Anterior cingulate cortex (tissue), 58 donors: ENCODE results near the gene OR2W3.

Experiments used
- DNase-seq, 58 donors: peaks; one replicate each; lab custom pipeline; 2025; lab: John Stamatoyannopoulos, UW

Gene OR2W3

DNA sequence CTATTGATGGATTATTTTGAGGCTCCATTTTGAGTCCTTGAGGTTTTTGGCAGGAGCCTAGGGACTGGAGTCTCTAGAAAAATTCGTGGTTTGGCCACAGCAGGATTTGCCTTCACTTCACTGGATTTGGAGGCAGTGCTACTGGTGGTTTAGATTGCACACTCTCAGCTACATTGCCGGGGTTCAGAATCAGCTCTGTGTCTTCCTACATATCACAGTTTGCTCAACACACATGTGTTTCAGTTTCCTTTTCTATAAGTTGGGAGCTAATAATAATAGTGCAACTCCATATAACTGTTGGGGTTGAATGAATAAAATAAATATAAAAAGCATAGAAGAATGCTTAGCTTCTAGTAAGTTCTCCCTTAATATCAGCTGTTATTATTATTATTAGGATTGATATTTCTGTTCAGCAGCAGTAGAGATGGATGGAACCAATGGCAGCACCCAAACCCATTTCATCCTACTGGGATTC is at the start of gene OR2W3:
Gene OR2W3, plus strand, starts transcription at position 425 of the 475 bp plus-strand sequence. Its CDS starts 0 bp downstream, at position 425.
- no peak for DNase-seq

DNA sequence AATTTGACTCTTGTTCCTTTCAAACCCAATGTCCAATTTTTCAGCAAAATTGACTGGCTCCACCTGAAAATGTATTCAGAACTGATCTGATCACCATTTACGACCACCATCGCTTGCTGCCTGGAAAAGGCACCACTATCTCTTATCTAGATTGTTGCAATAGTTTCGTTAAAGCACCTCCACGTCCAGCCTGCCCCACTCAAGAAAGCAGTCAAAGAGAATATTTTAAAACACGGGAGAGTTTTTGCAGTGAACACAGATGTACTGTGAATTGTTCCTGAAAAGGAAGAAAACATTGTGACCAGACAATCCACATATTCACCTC is 49.7 kb upstream of the OR2W3 start:
- DNase-seq: no peak

DNA sequence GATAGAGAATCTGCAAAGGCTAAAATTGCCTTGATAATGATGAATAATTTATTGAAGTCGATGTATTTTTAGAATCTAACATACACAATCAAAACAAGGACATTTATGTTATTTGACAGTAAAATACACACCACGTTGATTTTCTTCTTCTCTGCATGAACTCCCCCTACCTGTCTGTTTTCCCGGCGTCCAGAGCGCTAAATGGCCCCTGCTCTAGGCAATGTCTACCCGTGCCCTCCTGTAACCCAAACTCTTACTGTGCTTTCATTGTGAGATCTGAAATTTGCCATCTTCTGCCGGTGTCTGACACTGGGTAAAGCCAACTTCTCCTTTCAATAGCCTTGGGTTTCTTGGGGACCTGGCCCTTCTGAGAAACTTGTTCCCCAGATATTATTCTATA is 47.0 kb upstream of the OR2W3 start:
- no peak for DNase-seq

DNA sequence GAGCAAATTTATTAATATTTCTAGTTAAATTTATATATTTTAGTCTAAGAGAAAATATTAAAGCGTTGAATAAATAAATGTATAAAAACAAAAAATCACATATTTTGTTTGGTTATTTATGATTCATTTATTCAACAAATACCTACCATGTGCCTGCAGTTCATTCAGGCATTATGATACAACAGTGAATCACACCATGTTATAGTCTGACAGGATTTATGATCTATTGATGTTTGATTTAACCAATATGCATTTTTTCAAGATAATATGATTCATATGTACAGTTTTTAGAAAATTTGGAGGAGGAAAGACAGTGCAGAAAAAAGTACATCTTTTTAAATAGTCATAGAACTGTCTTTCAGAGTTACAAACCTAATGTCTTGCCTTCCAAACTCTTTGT is 45.8 kb upstream of the OR2W3 start:
- DNase-seq: no peak

DNA sequence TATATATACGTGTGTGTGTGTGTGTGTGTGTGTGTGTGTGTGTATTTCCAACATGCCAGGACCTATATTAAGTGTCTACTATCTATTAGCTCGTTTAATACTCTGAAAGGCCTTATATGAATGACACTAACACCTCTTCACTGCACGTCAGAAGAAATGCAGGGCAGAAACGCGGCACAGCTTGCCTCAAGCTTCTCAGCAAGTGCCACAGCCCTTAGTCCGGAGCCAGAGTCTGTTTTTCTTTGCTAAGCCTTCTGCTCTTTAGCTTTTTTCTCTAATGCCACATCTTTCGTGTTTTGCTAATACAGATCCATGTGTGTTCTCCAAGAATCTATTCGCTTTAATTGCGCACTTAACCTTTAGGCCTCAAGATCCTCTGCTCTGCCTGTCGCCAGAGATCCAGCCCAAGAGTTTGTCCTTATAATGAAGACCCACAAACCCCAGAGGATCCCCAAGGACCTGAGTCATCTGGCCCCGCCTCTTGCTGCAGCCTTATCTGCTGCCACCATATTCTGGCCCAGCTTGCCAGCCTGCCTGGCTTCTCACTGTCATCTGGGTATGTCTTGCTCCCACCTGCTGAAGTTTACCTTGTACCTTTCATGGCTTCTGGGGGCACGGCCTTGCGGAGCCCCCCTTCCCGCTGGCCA is 40.4 kb upstream of the OR2W3 start:
- no peak for DNase-seq

DNA sequence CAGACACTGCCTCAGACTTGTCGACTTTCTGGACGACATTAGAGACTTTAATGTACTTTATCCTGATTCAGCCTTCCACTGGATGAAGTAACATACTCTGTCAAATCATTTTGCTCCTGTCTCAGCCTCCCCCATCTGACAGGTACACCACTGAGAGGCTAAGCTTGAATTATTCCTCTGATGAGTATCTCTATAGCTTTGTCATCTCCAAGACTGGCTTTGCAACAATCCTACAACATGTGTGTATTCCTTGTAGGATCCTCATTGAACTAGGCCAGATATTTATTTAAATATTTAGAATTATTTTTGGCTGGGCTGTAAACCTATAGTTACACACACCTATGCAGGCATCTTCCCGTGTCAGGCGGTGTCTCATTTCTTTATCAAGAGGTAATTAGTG is 39.5 kb upstream of the OR2W3 start:
- no peak for DNase-seq

DNA sequence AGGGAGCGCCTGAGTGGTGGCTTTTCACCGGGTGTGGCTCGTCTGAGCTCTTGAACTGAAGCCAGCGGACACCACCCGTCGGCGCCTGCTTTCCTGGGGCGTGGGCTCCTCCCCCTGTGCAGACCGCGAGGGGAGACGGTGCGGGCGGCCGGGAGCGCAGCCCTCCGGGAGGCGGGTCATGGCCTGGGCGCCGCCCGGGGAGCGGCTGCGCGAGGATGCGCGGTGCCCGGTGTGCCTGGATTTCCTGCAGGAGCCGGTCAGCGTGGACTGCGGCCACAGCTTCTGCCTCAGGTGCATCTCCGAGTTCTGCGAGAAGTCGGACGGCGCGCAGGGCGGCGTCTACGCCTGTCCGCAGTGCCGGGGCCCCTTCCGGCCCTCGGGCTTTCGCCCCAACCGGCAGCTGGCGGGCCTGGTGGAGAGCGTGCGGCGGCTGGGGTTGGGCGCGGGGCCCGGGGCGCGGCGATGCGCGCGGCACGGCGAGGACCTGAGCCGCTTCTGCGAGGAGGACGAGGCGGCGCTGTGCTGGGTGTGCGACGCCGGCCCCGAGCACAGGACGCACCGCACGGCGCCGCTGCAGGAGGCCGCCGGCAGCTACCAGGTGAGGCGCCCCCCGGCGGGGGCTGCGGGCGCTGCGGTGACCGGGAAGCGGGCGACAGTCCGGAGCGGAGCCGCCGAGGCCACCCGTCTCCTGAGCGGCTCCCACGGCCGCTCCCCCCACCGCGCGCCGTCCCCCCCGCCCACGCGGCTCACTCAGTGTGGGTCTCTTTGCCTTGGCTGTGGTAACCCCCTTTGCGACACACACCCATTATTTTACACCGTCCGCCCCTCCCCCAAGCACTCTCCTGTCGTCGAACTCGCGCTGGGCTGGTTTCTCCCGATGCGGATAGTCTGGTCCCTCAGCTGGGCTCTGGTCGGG is 38.1 kb upstream of the OR2W3 start, which contains the start of gene TRIM58:
Gene TRIM58, plus strand, starts transcription at position 119 of the 916 bp plus-strand sequence. Its CDS starts 60 bp downstream, at position 179.
- DNase-seq: peak in 5 of 58 donors; percentile 4 to 27 (median 19)

DNA sequence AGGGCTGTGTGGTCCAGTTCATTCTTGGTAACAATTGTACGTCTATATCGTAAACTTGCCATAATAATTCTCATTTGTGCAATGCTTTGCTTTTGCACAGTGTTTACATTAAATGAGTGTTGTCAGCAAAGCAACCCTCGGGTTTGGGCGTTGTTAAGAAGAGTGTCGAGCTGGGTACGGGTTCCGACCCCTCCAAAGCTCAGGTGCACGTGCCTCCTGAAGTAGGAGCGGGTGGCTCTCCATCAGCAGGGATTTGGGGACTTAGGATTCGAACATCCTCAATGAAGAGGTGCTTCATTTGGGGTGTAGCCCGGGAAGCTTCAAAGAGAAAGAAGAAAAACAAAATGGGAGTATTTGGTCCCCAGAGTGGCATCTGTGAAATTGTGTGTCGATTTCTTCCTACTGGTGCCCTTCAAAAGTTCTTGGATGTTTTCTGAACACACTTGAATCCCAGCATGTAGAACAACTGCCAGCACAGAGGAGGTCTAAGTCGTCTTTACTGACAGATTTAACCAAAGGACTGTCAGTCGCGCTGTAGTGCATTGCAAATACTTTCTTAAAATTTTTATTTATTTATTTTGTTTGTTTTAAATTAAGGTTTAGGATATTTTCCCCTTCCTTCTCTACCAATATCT is 37.3 kb upstream of the OR2W3 start:
- no peak for DNase-seq

DNA sequence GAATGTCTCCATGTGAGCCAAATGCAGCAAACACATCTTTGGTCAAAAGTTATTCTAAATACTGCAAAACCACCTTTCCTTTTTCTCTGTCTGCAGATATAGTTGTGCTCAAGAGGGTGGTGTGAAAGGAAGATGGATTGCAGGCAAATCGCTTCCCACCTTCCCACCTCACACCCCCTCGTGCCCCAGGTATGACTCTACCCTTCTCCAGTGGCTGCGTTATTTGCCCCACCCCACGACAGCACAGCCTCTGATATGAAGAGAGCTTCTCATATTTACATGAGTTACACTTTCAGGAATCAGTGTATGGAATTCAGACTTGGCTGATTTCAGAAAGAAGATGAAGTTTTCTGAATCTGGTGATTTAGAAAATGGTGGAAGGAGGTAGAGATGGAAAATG is 32.6 kb upstream of the OR2W3 start:
- DNase-seq: no peak

DNA sequence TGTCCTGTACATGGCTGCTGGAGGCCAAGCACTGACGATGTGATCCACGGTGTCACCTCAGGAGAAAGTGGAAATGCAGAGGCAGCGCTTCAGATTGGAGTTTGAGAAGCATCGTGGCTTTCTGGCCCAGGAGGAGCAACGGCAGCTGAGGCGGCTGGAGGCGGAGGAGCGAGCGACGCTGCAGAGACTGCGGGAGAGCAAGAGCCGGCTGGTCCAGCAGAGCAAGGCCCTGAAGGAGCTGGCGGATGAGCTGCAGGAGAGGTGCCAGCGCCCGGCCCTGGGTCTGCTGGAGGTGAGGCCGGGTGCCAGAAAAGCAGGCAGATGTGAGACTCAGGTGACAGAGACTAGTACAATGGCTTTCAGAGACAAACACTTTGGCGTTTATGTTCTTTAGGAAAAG is 30.7 kb upstream of the OR2W3 start:
- no peak for DNase-seq

DNA sequence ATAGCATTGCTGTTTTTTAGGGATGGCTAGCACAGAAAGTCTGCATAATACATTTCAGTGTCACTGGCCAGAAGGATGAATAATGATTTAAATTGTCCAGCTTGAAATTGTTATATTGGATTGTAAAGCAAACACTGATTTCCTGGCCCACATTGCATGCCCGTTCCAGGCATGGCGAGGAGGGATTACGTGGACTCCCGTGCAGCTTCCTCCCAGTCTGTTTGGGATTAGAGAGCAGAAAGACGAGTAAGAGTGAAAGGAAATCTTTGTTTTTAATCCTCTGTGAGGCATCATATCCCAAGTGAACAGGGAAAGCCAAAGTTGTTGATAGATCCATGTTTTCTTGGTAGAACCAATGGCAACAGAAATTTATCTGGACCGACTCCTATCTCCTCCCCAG is 30.0 kb upstream of the OR2W3 start:
- DNase-seq: no peak

DNA sequence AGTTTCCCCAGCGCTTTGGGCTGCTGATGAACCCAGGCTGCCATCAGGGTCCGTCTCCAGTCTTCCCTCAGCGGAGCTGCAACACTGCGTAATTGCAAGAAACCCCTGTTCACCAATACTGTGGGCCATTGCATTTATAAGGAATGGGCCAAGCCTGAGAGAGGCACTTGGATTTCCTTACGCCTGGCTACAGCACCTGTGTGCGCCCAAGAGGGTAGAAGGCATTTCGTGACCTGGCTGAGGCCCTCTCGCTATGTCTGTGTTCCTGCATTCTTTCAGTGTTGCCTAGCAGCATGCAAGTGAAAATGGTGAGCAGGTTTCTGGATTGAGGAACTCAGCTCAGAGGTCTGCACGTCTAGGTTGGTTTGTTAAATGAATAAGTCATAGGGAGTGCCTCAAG is 12.0 kb upstream of the OR2W3 start:
- no peak for DNase-seq

DNA sequence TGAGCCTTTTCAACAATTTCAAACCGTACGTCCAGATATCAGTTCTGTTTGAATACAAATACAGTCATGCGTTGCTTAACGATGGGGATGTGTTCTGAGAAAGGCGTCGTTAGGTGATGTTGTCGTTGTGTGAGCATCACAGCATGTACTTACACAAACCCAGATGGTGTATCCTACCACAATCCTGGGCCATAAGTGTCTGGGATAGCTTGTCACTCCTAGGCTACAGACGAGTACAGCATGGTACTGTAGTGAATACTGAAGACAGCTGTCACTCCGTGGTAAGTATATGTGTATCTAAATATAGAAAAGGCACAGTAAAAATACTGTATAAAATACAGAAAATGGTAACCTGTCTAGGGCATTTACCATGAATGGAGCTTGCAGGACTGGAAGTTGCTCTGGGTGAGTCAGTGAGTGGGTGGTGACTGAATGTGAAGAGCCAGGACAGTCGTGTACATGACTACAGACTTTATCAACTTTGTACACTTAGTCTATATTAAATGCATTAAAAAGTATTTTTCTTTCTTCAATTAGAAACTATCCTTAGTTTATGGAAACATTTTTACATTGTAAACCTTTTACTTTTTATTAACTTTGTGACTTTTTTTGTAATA is 10.5 kb upstream of the OR2W3 start:
- DNase-seq: peak in 1 of 58 donors; percentile 1

DNA sequence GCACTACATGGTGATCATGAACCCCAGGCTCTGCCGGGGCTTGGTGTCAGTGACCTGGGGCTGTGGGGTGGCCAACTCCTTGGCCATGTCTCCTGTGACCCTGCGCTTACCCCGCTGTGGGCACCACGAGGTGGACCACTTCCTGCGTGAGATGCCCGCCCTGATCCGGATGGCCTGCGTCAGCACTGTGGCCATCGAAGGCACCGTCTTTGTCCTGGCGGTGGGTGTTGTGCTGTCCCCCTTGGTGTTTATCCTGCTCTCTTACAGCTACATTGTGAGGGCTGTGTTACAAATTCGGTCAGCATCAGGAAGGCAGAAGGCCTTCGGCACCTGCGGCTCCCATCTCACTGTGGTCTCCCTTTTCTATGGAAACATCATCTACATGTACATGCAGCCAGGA is 589 bp downstream of the OR2W3 start:
- DNase-seq: no peak

DNA sequence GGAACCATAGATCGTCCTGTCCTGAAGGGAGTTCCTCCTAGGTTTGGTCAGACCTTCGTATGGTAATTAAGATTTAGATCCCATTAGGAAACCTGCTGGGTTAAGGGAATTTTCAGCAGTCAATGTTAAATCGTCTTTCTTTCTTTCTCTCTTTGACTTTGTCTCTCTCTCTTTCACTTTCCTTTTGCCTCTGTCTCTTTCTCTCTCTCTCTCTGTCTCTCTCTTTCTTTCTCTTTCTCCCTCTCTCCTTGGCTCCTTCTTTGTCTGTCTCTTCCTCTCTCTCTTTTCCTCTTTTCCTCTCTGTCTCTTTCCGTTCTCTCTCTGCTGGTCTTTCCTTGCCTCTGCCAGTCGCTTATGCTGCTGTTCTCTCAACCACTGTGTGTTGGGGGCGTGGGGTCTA is 8.7 kb downstream of the OR2W3 start:
- no peak for DNase-seq

DNA sequence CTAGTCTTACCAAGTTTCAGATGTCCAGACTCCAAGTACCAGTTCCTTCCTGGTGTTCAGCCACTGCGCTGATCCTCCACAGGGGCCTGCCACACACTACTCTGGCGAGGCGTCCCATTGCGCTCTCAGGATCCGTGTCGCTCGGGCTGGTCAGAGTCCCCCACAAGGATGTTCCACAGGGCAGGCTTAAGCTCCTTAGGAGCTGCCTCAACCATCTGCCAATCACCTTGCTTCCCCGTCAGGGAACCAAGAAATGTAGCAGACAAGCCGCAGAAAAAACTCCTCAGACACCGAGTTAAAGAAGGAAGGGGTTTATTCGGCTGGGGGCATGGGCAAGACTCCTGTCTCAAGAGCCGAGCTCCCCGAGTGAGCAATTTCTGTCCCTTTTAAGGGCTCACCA is 9.8 kb downstream of the OR2W3 start:
- DNase-seq: no peak

DNA sequence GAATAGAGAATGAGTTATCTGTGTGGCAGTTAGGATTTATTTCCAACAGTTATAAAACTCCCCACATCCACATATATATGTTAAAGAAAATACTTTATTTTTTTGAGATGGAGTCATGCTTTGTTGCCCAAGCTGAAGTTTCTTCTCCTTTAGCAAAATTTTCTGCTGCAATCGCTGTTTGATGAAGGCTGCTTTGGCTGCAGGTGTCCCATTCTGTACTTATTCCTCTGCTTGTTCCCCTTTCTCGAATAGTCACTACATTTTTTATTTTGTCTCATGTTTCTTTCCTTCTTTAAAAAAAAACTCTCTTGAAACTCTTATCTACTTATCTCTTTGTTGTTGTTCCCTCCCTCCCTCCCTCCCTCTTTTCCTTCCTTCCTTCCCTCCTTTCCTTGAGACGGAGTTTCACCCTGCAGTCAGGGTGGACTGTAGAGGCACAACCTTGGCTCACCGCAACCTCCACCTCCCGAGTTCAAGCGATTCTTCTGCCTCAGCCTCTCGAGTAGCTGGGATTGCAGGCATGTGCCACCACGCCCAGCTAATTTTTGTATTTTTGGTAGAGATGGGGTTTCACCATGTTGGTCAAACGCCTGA is 10.6 kb downstream of the OR2W3 start:
- DNase-seq: no peak

DNA sequence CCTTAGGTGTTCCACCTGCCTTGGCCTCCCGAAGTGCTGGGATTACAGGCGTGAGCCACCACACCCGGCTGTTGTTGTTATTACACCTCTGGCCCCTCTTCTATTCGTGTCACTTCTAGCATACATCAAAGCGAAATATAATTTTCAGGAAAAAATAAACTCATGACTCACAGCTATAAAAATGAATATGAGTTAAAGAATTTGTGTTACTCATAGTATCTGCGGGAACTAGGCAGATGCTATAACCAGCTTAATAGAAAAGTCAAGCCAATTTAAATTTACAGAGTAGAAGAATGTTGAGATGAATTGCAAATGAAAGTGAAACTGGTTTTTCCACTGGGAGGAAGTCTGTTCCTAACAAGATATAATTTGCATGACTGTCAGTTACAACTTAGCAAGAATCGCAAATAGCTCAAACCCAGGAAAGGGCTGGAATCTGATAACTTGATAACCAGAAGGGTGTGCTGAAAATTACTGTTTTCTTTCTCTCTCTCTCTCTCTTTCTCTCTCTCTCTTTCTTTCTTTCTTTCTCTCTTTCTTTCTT is 11.2 kb downstream of the OR2W3 start:
- DNase-seq: no peak

DNA sequence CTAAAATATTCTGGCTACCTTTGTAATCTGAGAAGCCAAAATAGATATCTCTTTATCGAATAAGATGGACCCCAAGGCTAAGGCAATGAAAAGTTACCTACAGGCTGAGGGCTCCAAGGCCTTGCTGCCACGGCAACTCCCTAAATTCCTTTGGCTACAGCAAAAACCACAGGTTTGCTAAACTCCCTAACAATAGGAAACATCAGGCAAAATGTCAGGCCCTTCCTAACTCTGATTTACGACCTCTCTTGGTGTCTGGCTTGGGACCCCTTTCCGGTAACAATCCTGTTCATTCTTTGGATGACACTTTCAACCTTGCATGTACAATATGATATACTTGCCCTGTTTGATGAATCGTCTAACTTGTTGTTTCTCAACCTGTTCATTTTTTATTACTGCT is 13.4 kb downstream of the OR2W3 start:
- DNase-seq: no peak

DNA sequence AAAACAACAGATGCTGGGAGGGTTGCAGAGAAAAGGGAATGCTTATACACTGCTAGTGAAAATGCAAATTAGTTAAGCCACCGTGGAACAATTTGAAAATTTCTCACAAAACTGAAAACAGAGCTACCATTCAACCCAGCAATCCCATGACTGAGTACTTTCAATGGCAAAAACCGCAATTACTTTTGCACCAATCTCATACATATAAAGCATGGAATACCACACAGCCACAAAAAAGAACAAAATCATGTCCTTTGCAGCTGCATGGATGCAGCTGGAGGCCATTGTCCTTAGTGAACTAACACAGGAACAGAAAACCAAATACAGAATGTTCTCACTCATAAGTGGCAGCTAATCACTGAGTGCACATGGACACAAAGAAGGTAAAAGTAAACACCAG is 18.4 kb downstream of the OR2W3 start:
- no peak for DNase-seq
